HEK293 (cell line): ENCODE measurements around the gene AADACL2.

ENCODE experiments used
- CTCF ChIA-PET: fragments of 350-600 bp; formaldehyde crosslinking; extraction: SDS; loops from one replicate; lab custom pipeline; 2021; ENCODE audit warnings: antibody characterized with exemption; lab: Yijun Ruan, JAX
- POLR2A ChIA-PET: fragments of 300-600 bp; formaldehyde crosslinking; extraction: SDS; loops from one replicate; lab custom pipeline; 2020; ENCODE audit warnings: antibody characterized with exemption, inconsistent platforms; lab: Yijun Ruan, JAX
- H3K27ac ChIP-seq: fragments of 200-500 bp; sonication (Bioruptor generic); 2 replicates; pipeline ENCODE4 v1.5.1; 2014; ENCODE audit warnings: low read depth, low read length, control low read depth, inconsistent platforms; ENCODE audit errors: extremely low read depth
- H3K36me3 ChIP-seq, 2 experiments: fragments of 200-500 bp in 1 of 2; sonication (Bioruptor generic) in 1 of 2; 1 replicate in 1 of 2; 2 replicates in 1 of 2; pipeline ENCODE4 v1.5.1; 2014 to 2017; ENCODE audit warnings: inconsistent platforms in 2 of 2, low read length in 2 of 2; ENCODE audit not compliant: control insufficient read depth in 2 of 2, insufficient read depth in 1 of 2
- H3K4me1 ChIP-seq: fragments of 200-500 bp; sonication (Bioruptor generic); 2 replicates; pipeline ENCODE4 v1.5.1; 2014; ENCODE audit warnings: mild to moderate bottlenecking, low read length, inconsistent platforms; ENCODE audit not compliant: control insufficient read depth, insufficient read depth
- H3K4me3 ChIP-seq: 2 replicates; pipeline ENCODE4 v1.5.1; 2011; ENCODE audit warnings: low read depth, mild to moderate bottlenecking, control low read depth, low read length, moderate library complexity
- H3K9me3 ChIP-seq: fragments of 200-500 bp; sonication (Bioruptor generic); 2 replicates; pipeline ENCODE4 v1.5.1; 2014; ENCODE audit warnings: low read depth, low read length, inconsistent platforms; ENCODE audit not compliant: control insufficient read depth, insufficient read depth
- BCL11B ChIP-seq: fragments of 450-650 bp; formaldehyde crosslinking; IDR thresholded peaks from 2 replicates; pipeline ENCODE4 v1.5.1; 2016; ENCODE audit warnings: low read depth, missing biosample characterization, missing genetic modification characterization
- HOXD13 ChIP-seq: sonication (generic); formaldehyde crosslinking; IDR thresholded peaks from 2 replicates; pipeline ENCODE4 v1.8.0; 2022; ENCODE audit warnings: missing genetic modification reagents, borderline replicate concordance
- KLF1 ChIP-seq: fragments of 450-650 bp; formaldehyde crosslinking; IDR thresholded peaks from 2 replicates; pipeline ENCODE4 v1.5.1; 2016; ENCODE audit warnings: missing biosample characterization, missing genetic modification characterization
- MZF1 ChIP-seq: fragments of 450-650 bp; formaldehyde crosslinking; IDR thresholded peaks from 2 replicates; pipeline ENCODE4 v1.5.1; 2017; ENCODE audit warnings: missing biosample characterization, missing genetic modification characterization, borderline replicate concordance
- SALL2 ChIP-seq: fragments of 450-650 bp; formaldehyde crosslinking; IDR thresholded peaks from 2 replicates; pipeline ENCODE4 v1.5.0; 2017; ENCODE audit warnings: missing biosample characterization, mild to moderate bottlenecking, missing genetic modification characterization, borderline replicate concordance
- ZBTB1 ChIP-seq: fragments of 450-650 bp; formaldehyde crosslinking; IDR thresholded peaks from 2 replicates; pipeline ENCODE4 v1.5.1; 2016; ENCODE audit warnings: missing biosample characterization, missing genetic modification characterization
- ZBTB21 ChIP-seq: fragments of 450-650 bp; formaldehyde crosslinking; IDR thresholded peaks from 2 replicates; pipeline ENCODE4 v1.5.1; 2017; ENCODE audit warnings: missing biosample characterization, missing genetic modification characterization
- ZBTB8A ChIP-seq: fragments of 450-650 bp; formaldehyde crosslinking; IDR thresholded peaks from 2 replicates; pipeline ENCODE4 v1.5.1; 2016; ENCODE audit warnings: missing biosample characterization, missing genetic modification characterization
- ZEB2 ChIP-seq: fragments of 450-650 bp; formaldehyde crosslinking; IDR thresholded peaks from 2 replicates; pipeline ENCODE4 v1.5.1; 2016; ENCODE audit warnings: missing biosample characterization, missing genetic modification characterization
- ZFP41 ChIP-seq: fragments of 450-650 bp; formaldehyde crosslinking; IDR thresholded peaks from 2 replicates; pipeline ENCODE4 v1.5.1; 2016; ENCODE audit warnings: missing biosample characterization, missing genetic modification characterization, borderline replicate concordance
- ZIC2 ChIP-seq: fragments of 450-650 bp; formaldehyde crosslinking; IDR thresholded peaks from 2 replicates; pipeline ENCODE4 v1.5.1; 2016; ENCODE audit warnings: missing biosample characterization, missing genetic modification characterization
- ZNF112 ChIP-seq: fragments of 450-650 bp; formaldehyde crosslinking; IDR thresholded peaks from 2 replicates; pipeline ENCODE4 v1.5.0; 2017; ENCODE audit warnings: missing biosample characterization, missing genetic modification characterization
- ZNF132 ChIP-seq: fragments of 450-650 bp; formaldehyde crosslinking; IDR thresholded peaks from 2 replicates; pipeline ENCODE4 v1.5.1; 2017; ENCODE audit warnings: missing biosample characterization, missing genetic modification characterization, borderline replicate concordance
- ZNF155 ChIP-seq: fragments of 450-650 bp; formaldehyde crosslinking; IDR thresholded peaks from 2 replicates; pipeline ENCODE4 v1.5.1; 2016; ENCODE audit warnings: missing biosample characterization, missing genetic modification characterization
- ZNF157 ChIP-seq: fragments of 450-650 bp; formaldehyde crosslinking; IDR thresholded peaks from 2 replicates; pipeline ENCODE4 v1.5.1; 2016; ENCODE audit warnings: missing biosample characterization, missing genetic modification characterization
- ZNF175 ChIP-seq: fragments of 450-650 bp; formaldehyde crosslinking; IDR thresholded peaks from 2 replicates; pipeline ENCODE4 v1.5.1; 2016; ENCODE audit warnings: missing biosample characterization, missing genetic modification characterization
- ZNF221 ChIP-seq: fragments of 450-650 bp; formaldehyde crosslinking; IDR thresholded peaks from 2 replicates; pipeline ENCODE4 v1.5.1; 2017; ENCODE audit warnings: missing biosample characterization, missing genetic modification characterization, borderline replicate concordance
- ZNF239 ChIP-seq: fragments of 450-650 bp; formaldehyde crosslinking; IDR thresholded peaks from 2 replicates; pipeline ENCODE4 v1.5.1; 2016; ENCODE audit warnings: missing biosample characterization, missing genetic modification characterization
- ZNF335 ChIP-seq: fragments of 450-650 bp; formaldehyde crosslinking; conservative IDR thresholded peaks from 2 replicates; pipeline ENCODE4 v1.5.1; 2016; ENCODE audit warnings: missing biosample characterization, missing genetic modification characterization
- ZNF37A ChIP-seq: fragments of 450-650 bp; IDR thresholded peaks from 2 replicates; pipeline ENCODE4 v1.5.1; 2018; ENCODE audit warnings: missing biosample characterization, missing genetic modification characterization
- ZNF510 ChIP-seq: fragments of 450-650 bp; formaldehyde crosslinking; IDR thresholded peaks from 2 replicates; pipeline ENCODE4 v1.5.1; 2018; ENCODE audit warnings: mild to moderate bottlenecking, missing genetic modification characterization, missing biosample characterization; ENCODE audit not compliant: insufficient replicate concordance
- ZNF544 ChIP-seq: fragments of 450-650 bp; formaldehyde crosslinking; IDR thresholded peaks from 2 replicates; pipeline ENCODE4 v1.5.0; 2017; ENCODE audit warnings: missing biosample characterization, missing genetic modification characterization
- ZNF548 ChIP-seq: fragments of 450-650 bp; formaldehyde crosslinking; IDR thresholded peaks from 2 replicates; pipeline ENCODE4 v1.5.1; 2016; ENCODE audit warnings: missing biosample characterization, missing genetic modification characterization
- ZNF658 ChIP-seq: fragments of 450-650 bp; formaldehyde crosslinking; IDR thresholded peaks from 2 replicates; pipeline ENCODE4; 2016; ENCODE audit warnings: missing biosample characterization, missing genetic modification characterization
- ZNF664 ChIP-seq: fragments of 450-650 bp; formaldehyde crosslinking; IDR thresholded peaks from 2 replicates; pipeline ENCODE4 v1.5.1; 2016; ENCODE audit warnings: missing biosample characterization, missing genetic modification characterization
- ZNF76 ChIP-seq: fragments of 450-650 bp; formaldehyde crosslinking; IDR thresholded peaks from 2 replicates; pipeline ENCODE4; 2016; ENCODE audit warnings: low read depth, missing biosample characterization, missing genetic modification characterization, borderline replicate concordance
- TF ChIP-seq, protein P1 (sequence below): fragments of 450-650 bp; formaldehyde crosslinking; IDR thresholded peaks from 2 replicates; pipeline ENCODE4 v1.5.1; 2016; ENCODE audit warnings: missing biosample characterization, missing genetic modification characterization
- TF ChIP-seq, protein P2 (sequence below): fragments of 450-650 bp; formaldehyde crosslinking; IDR thresholded peaks from 2 replicates; pipeline ENCODE4 v1.5.1; 2016; ENCODE audit warnings: missing biosample characterization, missing genetic modification characterization
- TF ChIP-seq, protein P3 (sequence below): fragments of 450-650 bp; formaldehyde crosslinking; IDR thresholded peaks from 2 replicates; pipeline ENCODE4 v1.5.1; 2016; ENCODE audit warnings: missing biosample characterization, missing genetic modification characterization
- TF ChIP-seq, protein P4 (sequence below): fragments of 450-650 bp; formaldehyde crosslinking; IDR thresholded peaks from 2 replicates; pipeline ENCODE4 v1.5.1; 2017; ENCODE audit warnings: missing biosample characterization, missing genetic modification characterization
- TF ChIP-seq, protein P5 (sequence below): fragments of 450-650 bp; formaldehyde crosslinking; IDR thresholded peaks from 2 replicates; pipeline ENCODE4 v1.5.1; 2016; ENCODE audit warnings: missing biosample characterization, missing genetic modification characterization

AADACL2 gene

DNA sequence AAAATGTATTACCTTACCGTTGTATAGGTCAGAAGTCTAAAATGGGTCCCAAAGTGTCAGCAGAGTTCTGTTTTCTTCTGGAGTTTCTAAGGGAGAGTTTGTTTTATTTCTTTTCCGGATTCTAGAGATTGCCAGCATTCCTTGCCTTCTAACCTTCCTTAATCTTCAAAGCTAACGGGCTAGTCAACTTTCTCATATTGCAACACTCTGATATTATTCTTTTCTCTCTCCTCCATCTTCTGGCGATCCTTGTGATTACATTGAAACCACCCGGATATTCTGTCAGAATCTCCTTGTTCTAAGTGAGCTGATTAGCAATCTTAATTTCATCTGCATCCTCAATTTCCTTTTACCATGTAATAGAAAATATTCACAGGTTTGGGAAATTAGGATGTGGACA, 36.2 kb upstream of the AADACL2 start:
- H3K4me3 ChIP-seq, result no peak overlapping the region
- TF ChIP-seq BCL11B (no peak), ZNF658 (tag by site-specific recombination) (no peak), ZNF664 (tag by site-specific recombination) (no peak), ZBTB21 (no peak), ZNF132 (tag by site-specific recombination) (no peak), ZBTB8A (tag by site-specific recombination) (no peak), MZF1 (tag by site-specific recombination) (no peak), ZNF510 (tag by site-specific recombination) (no peak), ZNF175 (tag by site-specific recombination) (no peak), ZNF76 (tag by site-specific recombination) (no peak), ZNF544 (no peak), ZFP41 (no peak), ZNF335 (tag by site-specific recombination) (no peak)
- TF ChIP-seq, protein P1, sequence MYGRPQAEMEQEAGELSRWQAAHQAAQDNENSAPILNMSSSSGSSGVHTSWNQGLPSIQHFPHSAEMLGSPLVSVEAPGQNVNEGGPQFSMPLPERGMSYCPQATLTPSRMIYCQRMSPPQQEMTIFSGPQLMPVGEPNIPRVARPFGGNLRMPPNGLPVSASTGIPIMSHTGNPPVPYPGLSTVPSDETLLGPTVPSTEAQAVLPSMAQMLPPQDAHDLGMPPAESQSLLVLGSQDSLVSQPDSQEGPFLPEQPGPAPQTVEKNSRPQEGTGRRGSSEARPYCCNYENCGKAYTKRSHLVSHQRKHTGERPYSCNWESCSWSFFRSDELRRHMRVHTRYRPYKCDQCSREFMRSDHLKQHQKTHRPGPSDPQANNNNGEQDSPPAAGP, result no peak
- TF ChIP-seq, all 188 proteins: peak for 0
- Histone ChIP-seq H3K27ac (no peak overlapping the region), H3K9me3 (no peaks in the 10 kb centered on the region), H3K36me3 (no peaks in the 10 kb centered on the region), H3K4me1 (no peaks in the 10 kb centered on the region)
- ChIA-PET POLR2A (no interaction called here), CTCF (interaction anchor here (1.3 kb wide), 1 partner anchor 258 kb away, joined by 3 read pairs; no protein-coding TSS in a partner anchor)

DNA sequence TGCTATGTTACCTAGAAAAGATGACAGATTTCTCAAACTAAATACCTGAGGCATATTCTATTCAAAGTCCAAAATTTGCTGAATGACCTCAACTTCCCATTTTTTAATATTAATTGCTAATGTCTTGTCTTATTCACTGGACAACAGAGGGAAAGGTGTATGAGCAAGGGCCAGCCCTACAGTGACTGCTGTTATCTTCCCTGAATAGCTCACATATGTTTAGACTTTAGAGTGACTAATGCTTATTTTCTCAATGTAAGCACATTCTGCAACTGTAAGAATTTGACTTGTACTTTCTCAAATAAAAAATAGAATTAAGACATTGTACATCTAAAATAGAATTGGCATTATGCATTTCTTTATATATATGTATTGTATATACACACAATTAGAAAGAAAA, 26.5 kb upstream of the AADACL2 start:
- Histone ChIP-seq H3K4me1 (no peaks in the 10 kb centered on the region), H3K4me3 (no peak overlapping the region), H3K27ac (no peak overlapping the region), H3K9me3 (no peaks in the 10 kb centered on the region), H3K36me3 (no peaks in the 10 kb centered on the region)
- ChIA-PET POLR2A (no interaction called here), CTCF (no interaction called here)
- TF ChIP-seq ZBTB1, result no peak
- TF ChIP-seq ZNF239 (tag by site-specific recombination), result no peak
- TF ChIP-seq ZEB2 (tag by site-specific recombination), result no peak
- TF ChIP-seq ZNF37A (tag by site-specific recombination), result no peak
- no peak for TF ChIP-seq ZNF548 (tag by site-specific recombination)
- TF ChIP-seq, protein P2, sequence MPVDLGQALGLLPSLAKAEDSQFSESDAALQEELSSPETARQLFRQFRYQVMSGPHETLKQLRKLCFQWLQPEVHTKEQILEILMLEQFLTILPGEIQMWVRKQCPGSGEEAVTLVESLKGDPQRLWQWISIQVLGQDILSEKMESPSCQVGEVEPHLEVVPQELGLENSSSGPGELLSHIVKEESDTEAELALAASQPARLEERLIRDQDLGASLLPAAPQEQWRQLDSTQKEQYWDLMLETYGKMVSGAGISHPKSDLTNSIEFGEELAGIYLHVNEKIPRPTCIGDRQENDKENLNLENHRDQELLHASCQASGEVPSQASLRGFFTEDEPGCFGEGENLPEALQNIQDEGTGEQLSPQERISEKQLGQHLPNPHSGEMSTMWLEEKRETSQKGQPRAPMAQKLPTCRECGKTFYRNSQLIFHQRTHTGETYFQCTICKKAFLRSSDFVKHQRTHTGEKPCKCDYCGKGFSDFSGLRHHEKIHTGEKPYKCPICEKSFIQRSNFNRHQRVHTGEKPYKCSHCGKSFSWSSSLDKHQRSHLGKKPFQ (tag by site-specific recombination), result no peak
- TF ChIP-seq ZNF155 (tag by site-specific recombination), result no peak
- no peak for TF ChIP-seq ZNF335 (tag by site-specific recombination)
- TF ChIP-seq, protein P3, sequence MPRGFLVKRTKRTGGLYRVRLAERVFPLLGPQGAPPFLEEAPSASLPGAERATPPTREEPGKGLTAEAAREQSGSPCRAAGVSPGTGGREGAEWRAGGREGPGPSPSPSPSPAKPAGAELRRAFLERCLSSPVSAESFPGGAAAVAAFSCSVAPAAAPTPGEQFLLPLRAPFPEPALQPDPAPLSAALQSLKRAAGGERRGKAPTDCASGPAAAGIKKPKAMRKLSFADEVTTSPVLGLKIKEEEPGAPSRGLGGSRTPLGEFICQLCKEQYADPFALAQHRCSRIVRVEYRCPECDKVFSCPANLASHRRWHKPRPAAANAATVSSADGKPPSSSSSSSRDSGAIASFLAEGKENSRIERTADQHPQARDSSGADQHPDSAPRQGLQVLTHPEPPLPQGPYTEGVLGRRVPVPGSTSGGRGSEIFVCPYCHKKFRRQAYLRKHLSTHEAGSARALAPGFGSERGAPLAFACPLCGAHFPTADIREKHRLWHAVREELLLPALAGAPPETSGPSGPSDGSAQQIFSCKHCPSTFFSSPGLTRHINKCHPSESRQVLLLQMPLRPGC (tag by site-specific recombination), result no peak
- TF ChIP-seq ZNF157, result no peak
- TF ChIP-seq, protein P4, sequence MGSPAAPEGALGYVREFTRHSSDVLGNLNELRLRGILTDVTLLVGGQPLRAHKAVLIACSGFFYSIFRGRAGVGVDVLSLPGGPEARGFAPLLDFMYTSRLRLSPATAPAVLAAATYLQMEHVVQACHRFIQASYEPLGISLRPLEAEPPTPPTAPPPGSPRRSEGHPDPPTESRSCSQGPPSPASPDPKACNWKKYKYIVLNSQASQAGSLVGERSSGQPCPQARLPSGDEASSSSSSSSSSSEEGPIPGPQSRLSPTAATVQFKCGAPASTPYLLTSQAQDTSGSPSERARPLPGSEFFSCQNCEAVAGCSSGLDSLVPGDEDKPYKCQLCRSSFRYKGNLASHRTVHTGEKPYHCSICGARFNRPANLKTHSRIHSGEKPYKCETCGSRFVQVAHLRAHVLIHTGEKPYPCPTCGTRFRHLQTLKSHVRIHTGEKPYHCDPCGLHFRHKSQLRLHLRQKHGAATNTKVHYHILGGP (tag by site-specific recombination), result no peak
- TF ChIP-seq, protein P5, sequence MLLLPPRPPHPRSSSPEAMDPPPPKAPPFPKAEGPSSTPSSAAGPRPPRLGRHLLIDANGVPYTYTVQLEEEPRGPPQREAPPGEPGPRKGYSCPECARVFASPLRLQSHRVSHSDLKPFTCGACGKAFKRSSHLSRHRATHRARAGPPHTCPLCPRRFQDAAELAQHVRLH, result no peak
- no peak for TF ChIP-seq ZNF112 (tag by site-specific recombination)
- no peak for TF ChIP-seq ZIC2 (tag by site-specific recombination)
- no peak for TF ChIP-seq SALL2
- TF ChIP-seq HOXD13 (CRISPR knock-in tag), result no peak
- TF ChIP-seq ZNF221, result no peak
- TF ChIP-seq KLF1 (tag by site-specific recombination), result no peak
